ENCODE measurements around the gene PLXNC1.

The PLXNC1 gene

DNA sequence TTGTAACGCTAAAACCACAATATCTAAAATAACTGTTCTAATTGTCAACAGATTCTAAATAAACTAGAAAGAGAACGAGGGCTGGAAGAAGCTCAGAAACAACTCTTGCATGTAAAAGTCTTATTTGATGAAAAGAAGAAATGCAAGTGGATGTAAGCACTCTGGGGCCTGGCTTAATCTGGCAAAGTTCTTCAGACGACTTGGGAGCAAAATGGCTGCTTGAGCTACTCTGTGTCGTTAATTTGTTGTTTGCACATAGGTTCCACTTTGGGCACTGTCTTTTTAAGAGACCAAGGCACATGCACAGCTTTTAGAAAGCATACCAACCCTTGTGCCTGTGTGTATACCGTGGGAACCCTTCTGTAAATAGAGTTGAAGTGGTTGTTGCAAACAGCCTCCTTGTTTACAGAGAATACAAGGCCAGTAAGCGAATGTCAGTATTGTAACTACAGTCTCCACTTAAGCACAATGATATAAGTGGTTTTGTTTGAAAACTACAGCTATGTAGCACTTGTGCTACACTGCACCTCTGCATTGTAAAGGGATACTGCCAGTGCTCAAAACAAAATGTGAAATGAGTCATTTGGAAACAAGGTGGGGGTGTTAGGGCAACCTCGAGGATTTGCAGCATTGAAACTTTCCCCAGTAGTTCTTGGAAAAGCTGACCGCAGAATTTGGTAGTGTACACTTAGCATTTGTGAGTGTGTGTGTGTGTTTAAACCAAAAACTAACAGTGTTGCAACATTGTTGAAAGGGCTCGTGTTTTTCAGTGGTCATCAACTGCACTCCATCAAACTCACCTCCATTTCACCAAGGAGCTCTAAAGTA, 157.0 kb downstream of the PLXNC1 start:
- Histone ChIP-seq H3K4me1 (ENCODE audit: control insufficient read depth, insufficient read depth, low read length) (no peaks in the 10 kb centered on the region), H3K27ac (ENCODE audit: extremely low read depth, low read depth, low read length) (no peak overlapping the region), H3K9me3 (ENCODE audit: control insufficient read depth, insufficient read depth, low read depth, low read length) (no peaks in the 10 kb centered on the region), H3K36me3 (ENCODE audit: control insufficient read depth in 2 of 2, insufficient read depth in 1 of 2, low read length in 2 of 2) (peaks cover 14 to 45% of the 10 kb centered on the region in 2 experiments; a peak in 2 of 3 replicates), H3K4me3 (ENCODE audit: low read depth, low read length) (no peak overlapping the region)
- ChIA-PET POLR2A (no interaction called here), CTCF (interaction anchor here (0.5 to 0.7 kb wide), 3 partner anchors 85 to 1966 kb away, joined by 3 to 4 read pairs (median 3); no protein-coding TSS in a partner anchor)
- TF ChIP-seq ZFP41 (tag by site-specific recombination; IDR thresholded peaks at IDR 0.05; ENCODE audit: borderline replicate concordance) (no peak), ZNF174 (tag by site-specific recombination; IDR thresholded peaks at IDR 0.05) (no peak), ZNF121 (tag by site-specific recombination; IDR thresholded peaks at IDR 0.05) (no peak), ZNF354C (tag by site-specific recombination; IDR thresholded peaks at IDR 0.05; ENCODE audit: borderline replicate concordance, low read depth) (no peak), ZNF654 (tag by site-specific recombination; IDR thresholded peaks at IDR 0.05; ENCODE audit: low read depth) (no peak), ZNF184 (tag by site-specific recombination; IDR thresholded peaks at IDR 0.05) (no peak), IKZF3 (tag by site-specific recombination; IDR thresholded peaks at IDR 0.05) (no peak), SETDB1 (IDR thresholded peaks at IDR 0.05; ENCODE audit: insufficient read length, low read length) (no peak), MEIS1 (CRISPR knock-in tag; IDR thresholded peaks at IDR 0.05; ENCODE audit: borderline replicate concordance) (no peak), GLIS1 (tag by site-specific recombination; IDR thresholded peaks at IDR 0.05) (no peak), ZNF350 (tag by site-specific recombination; IDR thresholded peaks at IDR 0.05) (no peak), ZNF747 (tag by site-specific recombination; IDR thresholded peaks at IDR 0.05) (no peak)
- TF ChIP-seq, protein P1, sequence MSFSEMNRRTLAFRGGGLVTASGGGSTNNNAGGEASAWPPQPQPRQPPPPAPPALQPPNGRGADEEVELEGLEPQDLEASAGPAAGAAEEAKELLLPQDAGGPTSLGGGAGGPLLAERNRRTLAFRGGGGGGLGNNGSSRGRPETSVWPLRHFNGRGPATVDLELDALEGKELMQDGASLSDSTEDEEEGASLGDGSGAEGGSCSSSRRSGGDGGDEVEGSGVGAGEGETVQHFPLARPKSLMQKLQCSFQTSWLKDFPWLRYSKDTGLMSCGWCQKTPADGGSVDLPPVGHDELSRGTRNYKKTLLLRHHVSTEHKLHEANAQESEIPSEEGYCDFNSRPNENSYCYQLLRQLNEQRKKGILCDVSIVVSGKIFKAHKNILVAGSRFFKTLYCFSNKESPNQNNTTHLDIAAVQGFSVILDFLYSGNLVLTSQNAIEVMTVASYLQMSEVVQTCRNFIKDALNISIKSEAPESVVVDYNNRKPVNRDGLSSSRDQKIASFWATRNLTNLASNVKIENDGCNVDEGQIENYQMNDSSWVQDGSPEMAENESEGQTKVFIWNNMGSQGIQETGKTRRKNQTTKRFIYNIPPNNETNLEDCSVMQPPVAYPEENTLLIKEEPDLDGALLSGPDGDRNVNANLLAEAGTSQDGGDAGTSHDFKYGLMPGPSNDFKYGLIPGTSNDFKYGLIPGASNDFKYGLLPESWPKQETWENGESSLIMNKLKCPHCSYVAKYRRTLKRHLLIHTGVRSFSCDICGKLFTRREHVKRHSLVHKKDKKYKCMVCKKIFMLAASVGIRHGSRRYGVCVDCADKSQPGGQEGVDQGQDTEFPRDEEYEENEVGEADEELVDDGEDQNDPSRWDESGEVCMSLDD (tag by site-specific recombination; IDR thresholded peaks at IDR 0.05) = no peak
- TF ChIP-seq, protein P2, sequence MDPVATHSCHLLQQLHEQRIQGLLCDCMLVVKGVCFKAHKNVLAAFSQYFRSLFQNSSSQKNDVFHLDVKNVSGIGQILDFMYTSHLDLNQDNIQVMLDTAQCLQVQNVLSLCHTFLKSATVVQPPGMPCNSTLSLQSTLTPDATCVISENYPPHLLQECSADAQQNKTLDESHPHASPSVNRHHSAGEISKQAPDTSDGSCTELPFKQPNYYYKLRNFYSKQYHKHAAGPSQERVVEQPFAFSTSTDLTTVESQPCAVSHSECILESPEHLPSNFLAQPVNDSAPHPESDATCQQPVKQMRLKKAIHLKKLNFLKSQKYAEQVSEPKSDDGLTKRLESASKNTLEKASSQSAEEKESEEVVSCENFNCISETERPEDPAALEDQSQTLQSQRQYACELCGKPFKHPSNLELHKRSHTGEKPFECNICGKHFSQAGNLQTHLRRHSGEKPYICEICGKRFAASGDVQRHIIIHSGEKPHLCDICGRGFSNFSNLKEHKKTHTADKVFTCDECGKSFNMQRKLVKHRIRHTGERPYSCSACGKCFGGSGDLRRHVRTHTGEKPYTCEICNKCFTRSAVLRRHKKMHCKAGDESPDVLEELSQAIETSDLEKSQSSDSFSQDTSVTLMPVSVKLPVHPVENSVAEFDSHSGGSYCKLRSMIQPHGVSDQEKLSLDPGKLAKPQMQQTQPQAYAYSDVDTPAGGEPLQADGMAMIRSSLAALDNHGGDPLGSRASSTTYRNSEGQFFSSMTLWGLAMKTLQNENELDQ (tag by site-specific recombination; IDR thresholded peaks at IDR 0.05; ENCODE audit: low read depth) = no peak
- TF ChIP-seq, protein P3, sequence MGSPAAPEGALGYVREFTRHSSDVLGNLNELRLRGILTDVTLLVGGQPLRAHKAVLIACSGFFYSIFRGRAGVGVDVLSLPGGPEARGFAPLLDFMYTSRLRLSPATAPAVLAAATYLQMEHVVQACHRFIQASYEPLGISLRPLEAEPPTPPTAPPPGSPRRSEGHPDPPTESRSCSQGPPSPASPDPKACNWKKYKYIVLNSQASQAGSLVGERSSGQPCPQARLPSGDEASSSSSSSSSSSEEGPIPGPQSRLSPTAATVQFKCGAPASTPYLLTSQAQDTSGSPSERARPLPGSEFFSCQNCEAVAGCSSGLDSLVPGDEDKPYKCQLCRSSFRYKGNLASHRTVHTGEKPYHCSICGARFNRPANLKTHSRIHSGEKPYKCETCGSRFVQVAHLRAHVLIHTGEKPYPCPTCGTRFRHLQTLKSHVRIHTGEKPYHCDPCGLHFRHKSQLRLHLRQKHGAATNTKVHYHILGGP (tag by site-specific recombination; IDR thresholded peaks at IDR 0.05) = no peak

DNA sequence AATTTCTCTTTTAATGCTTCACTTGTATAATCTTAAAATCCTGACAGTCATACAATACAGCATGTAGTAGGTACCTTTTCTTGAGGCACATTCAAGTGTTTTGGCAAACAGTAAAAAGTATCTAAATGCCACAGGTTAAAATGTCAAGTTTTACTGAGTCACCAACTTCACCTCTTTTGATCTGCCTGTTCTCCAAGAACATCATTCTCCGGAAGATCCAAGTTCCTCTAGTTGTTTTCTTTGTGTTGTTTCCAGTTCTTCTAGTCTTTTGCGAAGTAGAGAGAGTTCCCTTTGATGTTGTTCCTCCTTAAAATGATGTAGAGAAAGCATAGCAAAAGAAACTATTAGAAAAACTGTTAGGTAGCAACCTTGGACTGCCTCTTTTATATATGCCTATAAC, 160.2 kb downstream of the PLXNC1 start:
- peaks cover 18 to 43% of the 10 kb centered on the region in 2 experiments; a peak in 2 of 3 replicates for H3K36me3 ChIP-seq (ENCODE audit: control insufficient read depth in 2 of 2, insufficient read depth in 1 of 2, low read length in 2 of 2)
- ChIA-PET CTCF (no interaction called here), POLR2A (no interaction called here)
- no peaks in the 10 kb centered on the region for H3K9me3 ChIP-seq (ENCODE audit: control insufficient read depth, insufficient read depth, low read depth, low read length)
- no peak overlapping the region for H3K27ac ChIP-seq (ENCODE audit: extremely low read depth, low read depth, low read length)
- H3K4me3 ChIP-seq (ENCODE audit: low read depth, low read length) = no peak overlapping the region
- H3K4me1 ChIP-seq (ENCODE audit: control insufficient read depth, insufficient read depth, low read length) = no peaks in the 10 kb centered on the region
- TF ChIP-seq, protein P4, sequence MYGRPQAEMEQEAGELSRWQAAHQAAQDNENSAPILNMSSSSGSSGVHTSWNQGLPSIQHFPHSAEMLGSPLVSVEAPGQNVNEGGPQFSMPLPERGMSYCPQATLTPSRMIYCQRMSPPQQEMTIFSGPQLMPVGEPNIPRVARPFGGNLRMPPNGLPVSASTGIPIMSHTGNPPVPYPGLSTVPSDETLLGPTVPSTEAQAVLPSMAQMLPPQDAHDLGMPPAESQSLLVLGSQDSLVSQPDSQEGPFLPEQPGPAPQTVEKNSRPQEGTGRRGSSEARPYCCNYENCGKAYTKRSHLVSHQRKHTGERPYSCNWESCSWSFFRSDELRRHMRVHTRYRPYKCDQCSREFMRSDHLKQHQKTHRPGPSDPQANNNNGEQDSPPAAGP (tag by site-specific recombination; IDR thresholded peaks at IDR 0.05) = no peak
- no peak for TF ChIP-seq ZBTB20 (tag by site-specific recombination; IDR thresholded peaks at IDR 0.05)
- TF ChIP-seq ZNF423 (tag by site-specific recombination; IDR thresholded peaks at IDR 0.05) = no peak
- no peak for TF ChIP-seq ZNF792 (tag by site-specific recombination; IDR thresholded peaks at IDR 0.05)
- TF ChIP-seq, protein P5, sequence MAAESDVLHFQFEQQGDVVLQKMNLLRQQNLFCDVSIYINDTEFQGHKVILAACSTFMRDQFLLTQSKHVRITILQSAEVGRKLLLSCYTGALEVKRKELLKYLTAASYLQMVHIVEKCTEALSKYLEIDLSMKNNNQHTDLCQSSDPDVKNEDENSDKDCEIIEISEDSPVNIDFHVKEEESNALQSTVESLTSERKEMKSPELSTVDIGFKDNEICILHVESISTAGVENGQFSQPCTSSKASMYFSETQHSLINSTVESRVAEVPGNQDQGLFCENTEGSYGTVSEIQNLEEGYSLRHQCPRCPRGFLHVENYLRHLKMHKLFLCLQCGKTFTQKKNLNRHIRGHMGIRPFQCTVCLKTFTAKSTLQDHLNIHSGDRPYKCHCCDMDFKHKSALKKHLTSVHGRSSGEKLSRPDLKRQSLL (tag by site-specific recombination; IDR thresholded peaks at IDR 0.05) = no peak
- TF ChIP-seq ZNF791 (tag by site-specific recombination; IDR thresholded peaks at IDR 0.05) = no peak
- TF ChIP-seq, protein P6, sequence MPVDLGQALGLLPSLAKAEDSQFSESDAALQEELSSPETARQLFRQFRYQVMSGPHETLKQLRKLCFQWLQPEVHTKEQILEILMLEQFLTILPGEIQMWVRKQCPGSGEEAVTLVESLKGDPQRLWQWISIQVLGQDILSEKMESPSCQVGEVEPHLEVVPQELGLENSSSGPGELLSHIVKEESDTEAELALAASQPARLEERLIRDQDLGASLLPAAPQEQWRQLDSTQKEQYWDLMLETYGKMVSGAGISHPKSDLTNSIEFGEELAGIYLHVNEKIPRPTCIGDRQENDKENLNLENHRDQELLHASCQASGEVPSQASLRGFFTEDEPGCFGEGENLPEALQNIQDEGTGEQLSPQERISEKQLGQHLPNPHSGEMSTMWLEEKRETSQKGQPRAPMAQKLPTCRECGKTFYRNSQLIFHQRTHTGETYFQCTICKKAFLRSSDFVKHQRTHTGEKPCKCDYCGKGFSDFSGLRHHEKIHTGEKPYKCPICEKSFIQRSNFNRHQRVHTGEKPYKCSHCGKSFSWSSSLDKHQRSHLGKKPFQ (tag by site-specific recombination; IDR thresholded peaks at IDR 0.05) = no peak

All from HEK293 (cell line).